Heart left ventricle (tissue), 13 donors: ENCODE measurements around the gene CPEB2.

Experiments used
- CTCF ChIP-seq, 12 donors: fragments of 200-600 bp; sonication (generic) in 4 of 12; IDR thresholded peaks; one replicate each; pipeline versions ENCODE4 v1.5.0 to v1.8.0; 2018 to 2022; ENCODE audit warnings: antibody characterized with exemption in 12 of 12, mild to moderate bottlenecking in 5 of 12
- POLR2A ChIP-seq, 2 donors: fragments of 450-650 bp; IDR thresholded peaks; one replicate each; pipeline ENCODE4 v1.6.1; 2017; ENCODE audit warnings: antibody characterized with exemption in 2 of 2, mild to moderate bottlenecking in 2 of 2, moderate library complexity in 2 of 2
- donor health status: ischemic (EF 13 %, LVEDD 7.1; RV severe dilation, severe dysfunction).
- donor health status: DM: no; HTN: yes; CAD: no.
- donor health status: DM: no; HTN: no; CAD: no.
- donor health status: ischemic (EF 25% LVEDD 6.9; RV normal size, moderate dysfunction).
- donor health status: ischemic (EF 25% LVEDD 5.7; RV mildly dilated, moderate dysfunction).
- donor health status: ischemic (EF 35%, LVEDD 5.7; RV mildly dilated, moderate dysfunction).
- donor health status: nonischemic (EF 11% LVEDD 7.7; RV severe dilation, severe dysfunction).
- donor health status: DM: yes; HTN: yes; CAD: no.
- donor health status: PGD.
- donor health status: ischemic (EF 29% LVEDD 5.4; RV normal size, mild dysfunction).
- donor health status: nonischemic (EF 23%, LVEDD 6.1; RV moderate dilation, normal function).

- TF ChIP-seq CTCF (IDR thresholded peaks at IDR 0.05) (no peak), POLR2A (IDR thresholded peaks at IDR 0.05) (no peak)
These were observed 43.8 kb upstream of the CPEB2 start for GRCh38 chr4:14958436-14958835.
